ENCODE measurements around the gene UPB1. TPM values are rescaled to one million over a fixed set of nuclear protein-coding genes. Genes with fewer than 3 reads are reported as not detected.

The UPB1 gene
- total RNA-seq, 1 experiment from 2014 or later, result 0.11 TPM

- intact Hi-C loops (cut with micrococcal nuclease; ENCODE audit: unreplicated experiment), result loop anchor here (2.0 kb wide), 1 partner anchor 79 kb away; no protein-coding TSS in a partner anchor
- TF ChIP-seq CTCF (conservative IDR thresholded peaks at IDR 0.05; ENCODE audit: low read depth, low read length) (no peak), EZH2 (IDR thresholded peaks at IDR 0.05; ENCODE audit: borderline replicate concordance, low read depth, low read length, poor library complexity, severe bottlenecking) (no peak)
- no peaks in the 10 kb centered on the region for H3K4me1 ChIP-seq (ENCODE audit: insufficient read depth, low read length, poor library complexity, severe bottlenecking)
- no peaks in the 10 kb centered on the region for H3K36me3 ChIP-seq (ENCODE audit: insufficient read depth, low read length, poor library complexity, severe bottlenecking)
- ChIA-PET POLR2A (ENCODE audit: low non-redundant PET) (no interaction called here), CTCF (no interaction called here)
- no peak overlapping the region for H3K27ac ChIP-seq (ENCODE audit: low read depth, low read length, poor library complexity, severe bottlenecking)
- BruUV-seq (replicated peaks), result no TSS peak
- H3K4me3 ChIP-seq (ENCODE audit: low read depth, low read length, poor library complexity, severe bottlenecking), result no peak overlapping the region
- no peaks in the 10 kb centered on the region for H3K27me3 ChIP-seq (replicated peaks; ENCODE audit: insufficient read depth, low read depth, low read length, poor library complexity)
- DNase-seq (ENCODE audit: low spot score), result no peak
- no peaks in the 10 kb centered on the region for H3K9me3 ChIP-seq (ENCODE audit: low read depth, low read length, poor library complexity, severe bottlenecking)
Observed at GRCh38 chr22:24501301-24502005, 6.3 kb downstream of the UPB1 start.

GRCh38 chr22:24502034-24502433, 6.9 kb downstream of the UPB1 start:
- no peak for DNase-seq (ENCODE audit: low spot score)
- POLR2A ChIA-PET (ENCODE audit: low non-redundant PET), result no interaction called here
- Histone ChIP-seq H3K4me3 (ENCODE audit: low read depth, low read length, poor library complexity, severe bottlenecking) (no peak overlapping the region), H3K9me3 (ENCODE audit: low read depth, low read length, poor library complexity, severe bottlenecking) (no peaks in the 10 kb centered on the region), H3K36me3 (ENCODE audit: insufficient read depth, low read length, poor library complexity, severe bottlenecking) (no peaks in the 10 kb centered on the region), H3K27ac (ENCODE audit: low read depth, low read length, poor library complexity, severe bottlenecking) (no peak overlapping the region), H3K27me3 (replicated peaks; ENCODE audit: insufficient read depth, low read depth, low read length, poor library complexity) (no peaks in the 10 kb centered on the region), H3K4me1 (ENCODE audit: insufficient read depth, low read length, poor library complexity, severe bottlenecking) (peaks cover under 1% of the 10 kb centered on the region)
- intact Hi-C loops (cut with micrococcal nuclease; ENCODE audit: unreplicated experiment), result loop anchor here (2.0 kb wide), 1 partner anchor 79 kb away; no protein-coding TSS in a partner anchor
- TF ChIP-seq CTCF (conservative IDR thresholded peaks at IDR 0.05; ENCODE audit: low read depth, low read length), result no peak
- no peak for TF ChIP-seq EZH2 (IDR thresholded peaks at IDR 0.05; ENCODE audit: borderline replicate concordance, low read depth, low read length, poor library complexity, severe bottlenecking)
- CTCF ChIA-PET, result no interaction called here
- no TSS peak for BruUV-seq (replicated peaks)

- intact Hi-C loops (cut with micrococcal nuclease; ENCODE audit: unreplicated experiment), result loop anchor here (2.0 kb wide), 1 partner anchor 80 kb away; no protein-coding TSS in a partner anchor
- POLR2A ChIA-PET (ENCODE audit: low non-redundant PET), result no interaction called here
- TF ChIP-seq EZH2 (IDR thresholded peaks at IDR 0.05; ENCODE audit: borderline replicate concordance, low read depth, low read length, poor library complexity, severe bottlenecking) (no peak), CTCF (conservative IDR thresholded peaks at IDR 0.05; ENCODE audit: low read depth, low read length) (no peak)
Observed at GRCh38 chr22:24502541-24502940, 7.4 kb downstream of the UPB1 start.

More at GRCh38 chr22:24502541-24502940, 7.4 kb downstream of the UPB1 start:
- Histone ChIP-seq H3K9me3 (ENCODE audit: low read depth, low read length, poor library complexity, severe bottlenecking) (no peaks in the 10 kb centered on the region), H3K36me3 (ENCODE audit: insufficient read depth, low read length, poor library complexity, severe bottlenecking) (no peaks in the 10 kb centered on the region), H3K27me3 (replicated peaks; ENCODE audit: insufficient read depth, low read depth, low read length, poor library complexity) (no peaks in the 10 kb centered on the region), H3K27ac (ENCODE audit: low read depth, low read length, poor library complexity, severe bottlenecking) (no peak overlapping the region), H3K4me1 (ENCODE audit: insufficient read depth, low read length, poor library complexity, severe bottlenecking) (peaks cover 6% of the 10 kb centered on the region), H3K4me3 (ENCODE audit: low read depth, low read length, poor library complexity, severe bottlenecking) (no peak overlapping the region)
- no peak for DNase-seq (ENCODE audit: low spot score)
- CTCF ChIA-PET, result interaction anchor here (0.6 to 0.7 kb wide), 4 partner anchors 52 to 78 kb away, joined by 3 to 7 read pairs (median 4); no protein-coding TSS in a partner anchor
- no TSS peak for BruUV-seq (replicated peaks)

Data from A673 (cell line).